Measurements from ENCODE around the gene DHRS13. TPM values are rescaled to one million over a fixed set of nuclear protein-coding genes. Genes with fewer than 3 reads are reported as not detected.

The DHRS13 gene
- total RNA-seq, 1 experiment from 2014 or later, result 28.5 TPM

DNA sequence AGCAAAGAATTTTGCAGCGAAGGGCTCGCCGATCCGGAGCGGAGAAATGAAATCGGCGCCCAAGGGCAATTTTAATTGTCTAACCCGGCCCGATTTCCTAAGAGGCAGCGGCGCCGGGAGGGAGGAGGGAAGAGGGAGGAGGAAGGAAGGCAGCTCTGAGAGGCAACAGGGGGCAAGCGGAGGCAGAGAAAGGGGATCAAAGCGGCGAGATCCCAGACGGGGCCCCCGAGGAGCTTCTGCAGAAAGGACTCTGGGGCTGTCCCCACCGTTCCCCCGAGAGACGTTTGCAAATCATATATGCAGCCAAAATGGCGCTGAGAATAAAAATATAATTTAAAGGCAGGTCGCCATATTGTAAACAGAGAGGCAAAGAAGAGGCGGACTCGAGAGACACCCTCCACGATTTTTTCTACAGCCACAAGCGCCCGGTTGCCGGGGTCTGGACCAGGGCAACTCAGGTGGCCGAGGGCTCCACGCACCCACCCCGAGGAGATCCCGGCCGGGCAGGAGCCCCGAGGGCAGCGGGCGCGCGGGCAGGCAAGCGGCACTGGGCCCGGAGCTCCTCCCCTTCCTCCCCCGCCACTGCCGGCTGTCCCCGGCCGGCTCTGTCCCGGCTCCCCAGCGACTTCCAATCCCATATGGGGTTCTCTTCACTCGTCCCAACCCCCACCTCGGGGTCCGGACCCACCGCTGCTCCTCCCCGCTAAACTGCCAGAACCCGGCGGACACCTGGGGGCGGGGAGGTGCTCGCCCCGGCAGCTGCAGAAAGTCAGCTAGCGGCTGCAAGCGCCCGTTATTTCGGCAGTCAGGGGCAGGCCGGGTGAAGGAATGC, 46.5 kb upstream of the DHRS13 start (continued):
- TF ChIP-seq MXD4 (CRISPR knock-in tag; IDR thresholded peaks at IDR 0.05; ENCODE audit: borderline replicate concordance), result no peak
- TF ChIP-seq ZNF219 (CRISPR knock-in tag; IDR thresholded peaks at IDR 0.05; ENCODE audit: borderline replicate concordance), result no peak
- TF ChIP-seq ATF1 (CRISPR knock-in tag; IDR thresholded peaks at IDR 0.05), result no peak
- TF ChIP-seq GTF2I (CRISPR knock-in tag; conservative IDR thresholded peaks at IDR 0.05), result no peak
- no peak for TF ChIP-seq NFYB (CRISPR knock-in tag; conservative IDR thresholded peaks at IDR 0.05; ENCODE audit: low read depth)
- TF ChIP-seq ZBTB21 (CRISPR knock-in tag; IDR thresholded peaks at IDR 0.05; ENCODE audit: borderline replicate concordance), result no peak
- TF ChIP-seq TEAD4 (CRISPR knock-in tag; IDR thresholded peaks at IDR 0.05), result no peak
- TF ChIP-seq ESRRA (CRISPR knock-in tag; IDR thresholded peaks at IDR 0.05; ENCODE audit: borderline replicate concordance), result no peak
- TF ChIP-seq FOXK1 (CRISPR knock-in tag; IDR thresholded peaks at IDR 0.05), result 0 out of 2 replicates have a peak, but pooled peaks have one; percentile 3
- no peak for TF ChIP-seq E2F4 (CRISPR knock-in tag; IDR thresholded peaks at IDR 0.05; ENCODE audit: borderline replicate concordance, low read depth)
- 0 out of 2 replicates have a peak, but pooled peaks have one; percentile 23 for TF ChIP-seq ARID4B (CRISPR knock-in tag; IDR thresholded peaks at IDR 0.05; ENCODE audit: borderline replicate concordance)
- TF ChIP-seq ZNF317 (CRISPR knock-in tag; IDR thresholded peaks at IDR 0.05; ENCODE audit: borderline replicate concordance, low read depth), result no peak
- TF ChIP-seq, protein P1, sequence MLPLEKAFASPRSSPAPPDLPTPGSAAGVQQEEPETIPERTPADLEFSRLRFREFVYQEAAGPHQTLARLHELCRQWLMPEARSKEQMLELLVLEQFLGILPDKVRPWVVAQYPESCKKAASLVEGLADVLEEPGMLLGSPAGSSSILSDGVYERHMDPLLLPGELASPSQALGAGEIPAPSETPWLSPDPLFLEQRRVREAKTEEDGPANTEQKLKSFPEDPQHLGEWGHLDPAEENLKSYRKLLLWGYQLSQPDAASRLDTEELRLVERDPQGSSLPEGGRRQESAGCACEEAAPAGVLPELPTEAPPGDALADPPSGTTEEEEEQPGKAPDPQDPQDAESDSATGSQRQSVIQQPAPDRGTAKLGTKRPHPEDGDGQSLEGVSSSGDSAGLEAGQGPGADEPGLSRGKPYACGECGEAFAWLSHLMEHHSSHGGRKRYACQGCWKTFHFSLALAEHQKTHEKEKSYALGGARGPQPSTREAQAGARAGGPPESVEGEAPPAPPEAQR (CRISPR knock-in tag; IDR thresholded peaks at IDR 0.05), result no peak

DNA sequence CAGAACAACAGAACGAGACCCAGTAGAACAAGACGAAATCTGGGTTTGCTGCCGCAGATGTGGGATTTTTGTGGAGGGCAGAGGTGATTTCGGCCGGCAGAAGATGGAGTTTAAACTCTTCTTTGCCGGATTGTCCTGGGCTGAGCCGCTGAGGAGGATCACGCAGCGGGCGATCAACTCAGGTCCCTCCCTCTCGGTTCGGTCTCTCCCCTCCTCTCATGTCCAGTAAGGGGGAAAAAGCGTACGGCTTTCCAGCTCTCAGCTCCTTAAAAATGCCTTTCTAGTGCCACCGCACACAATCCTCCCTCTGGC, 46.0 kb upstream of the DHRS13 start:
- peak overlapping the region; percentile 92 for H3K4me3 Mint-ChIP-seq
- peaks cover 23% of the 10 kb centered on the region for H3K36me3 Mint-ChIP-seq
- POLR2A ChIA-PET, result no interaction called here
- ATAC-seq, result no peak
- H3K4me1 Mint-ChIP-seq, result peaks cover 22% of the 10 kb centered on the region
- peak overlapping the region; percentile 94 for H3K27ac Mint-ChIP-seq
- CTCF ChIA-PET, result interaction anchor here (0.8 to 5.5 kb wide), 6 partner anchors 17 to 231 kb away, joined by 3 to 39 read pairs (median 9); partner anchors contain the start of genes DHRS13, MYO18A and TLCD1
- no peaks in the 10 kb centered on the region for H3K27me3 Mint-ChIP-seq (ENCODE audit: low read depth)
- TF ChIP-seq GABPB1 (CRISPR knock-in tag; IDR thresholded peaks at IDR 0.05) (0 out of 2 replicates have a peak, but pooled peaks have one; percentile 24), RELA (CRISPR knock-in tag; IDR thresholded peaks at IDR 0.05; ENCODE audit: borderline replicate concordance) (0 out of 2 replicates have a peak, but pooled peaks have one; percentile 36), PREB (CRISPR knock-in tag; IDR thresholded peaks at IDR 0.05; ENCODE audit: borderline replicate concordance) (0 out of 2 replicates have a peak, but pooled peaks have one; percentile 41)
- TF ChIP-seq, protein P2, sequence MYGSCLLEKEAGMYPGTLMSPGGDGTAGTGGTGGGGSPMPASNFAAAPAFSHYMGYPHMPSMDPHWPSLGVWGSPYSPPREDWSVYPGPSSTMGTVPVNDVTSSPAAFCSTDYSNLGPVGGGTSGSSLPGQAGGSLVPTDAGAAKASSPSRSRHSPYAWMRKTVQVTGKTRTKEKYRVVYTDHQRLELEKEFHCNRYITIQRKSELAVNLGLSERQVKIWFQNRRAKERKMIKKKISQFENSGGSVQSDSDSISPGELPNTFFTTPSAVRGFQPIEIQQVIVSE (CRISPR knock-in tag; IDR thresholded peaks at IDR 0.05; ENCODE audit: borderline replicate concordance), result no peak
- no peak for DNase-seq (ENCODE audit: low spot score)
- H3K9me3 Mint-ChIP-seq, result no peaks in the 10 kb centered on the region
